H1 (cell line): ENCODE results near the gene GPR45. TPM values are rescaled to one million over a fixed set of nuclear protein-coding genes. Genes with fewer than 3 reads are reported as not detected.

Experiments used
- EZH2 ChIP-seq: fragments of 200-600 bp; sonication (generic); IDR thresholded peaks from 2 replicates; pipeline ENCODE4 v1.7.1; 2012; ENCODE audit warnings: low read depth, mild to moderate bottlenecking, moderate library complexity, low read length, inconsistent platforms; ENCODE audit not compliant: severe bottlenecking
- FOSL1 ChIP-seq: IDR thresholded peaks from 2 replicates; pipeline ENCODE4 v1.6.1; 2011; ENCODE audit warnings: mild to moderate bottlenecking, low read depth, low read length, moderate library complexity; ENCODE audit not compliant: insufficient read depth
- polyA plus RNA-seq, 7 experiments: library from polyadenylated mRNA; depleted of rRNA in 3 of 7; stranded (reverse) in 5 of 7; unstranded in 2 of 7; fragments of >200 nt in 5 of 7; fragments of 200-250 nt in 2 of 7; gene quantifications; 1 replicate in 5 of 7; 2 replicates in 1 of 7; 4 replicates in 1 of 7; pipeline versions ENCODE4 v1.2.1 to v1.2.3, GENCODE V29; 2011 to 2013; ENCODE audit warnings: missing spikeins in 2 of 7, mixed read lengths in 2 of 7
- total RNA-seq: library from RNA; stranded (reverse); fragmentation: NEBNext Ultra II Directional; extraction: Animal tissue kit (Norgen Biotek cat#: 25700); gene quantifications from 2 replicates; pipeline ENCODE4 v1.2.1, GENCODE V29; 2021

Gene GPR45
- total and polyA plus RNA-seq, 2 of the 8 experiments (the other 6 are each of a cell fraction or from before 2014, with no cell fraction given): 0.21 TPM; not detected in 1

DNA sequence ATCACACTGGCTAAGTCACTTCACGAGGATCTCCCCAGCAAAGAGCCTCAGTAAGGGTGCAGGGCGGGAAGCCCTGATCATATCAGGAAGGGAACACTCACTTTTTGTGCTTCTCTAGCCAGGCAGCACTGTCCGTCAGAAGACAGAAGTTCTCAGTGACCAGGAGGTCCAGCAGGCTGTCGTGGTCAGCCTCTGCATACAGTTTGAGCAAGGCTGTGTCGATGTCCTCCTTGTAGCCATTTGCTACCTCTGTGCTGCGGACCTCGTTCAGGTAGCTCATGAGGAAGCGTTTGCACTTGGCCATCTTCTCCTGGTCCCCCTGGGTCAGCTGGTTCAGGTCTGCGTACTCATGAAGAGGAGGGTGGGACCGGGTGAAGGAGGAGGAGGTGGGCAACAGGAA lies 38.7 kb downstream of the GPR45 start (continued):
- TF ChIP-seq EZH2 (no peak), FOSL1 (no peak)
- TF ChIP-seq, all 59 proteins: peak for 0
